Measurements from ENCODE around the gene CELA2B. TPM values are rescaled to one million over a fixed set of nuclear protein-coding genes. Genes with fewer than 3 reads are reported as not detected.
"Not testable (repeated sequence)": the region's sequence is repeated elsewhere in the genome, so short reads cannot be mapped to it uniquely, and the experiment has no call there.

CELA2B gene
- total and polyA plus RNA-seq, 12 donors = 1.7 to 28.1 (median 7.9) TPM; not detected in 3

DNA sequence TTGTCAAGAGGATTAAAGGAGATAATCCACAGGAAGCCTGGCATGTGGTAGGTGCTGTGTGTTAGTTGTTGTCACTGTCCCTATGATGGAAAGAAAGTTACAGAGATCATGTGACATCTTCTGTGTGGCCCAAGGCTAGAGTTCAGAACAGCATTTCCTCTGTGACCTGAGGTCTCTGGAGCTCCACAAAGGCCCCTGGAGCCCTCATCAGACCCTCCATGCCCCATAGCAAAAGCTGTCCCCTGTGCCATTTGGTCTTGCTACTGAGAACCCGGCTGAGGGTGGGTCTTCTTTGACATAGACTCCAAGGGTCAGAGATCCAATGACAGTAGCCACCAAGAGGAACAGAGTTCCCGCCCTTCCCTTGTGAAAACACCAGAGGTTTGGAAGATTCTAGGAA lies 8.1 kb downstream of the CELA2B start:
- Histone ChIP-seq H3K4me3 (no peak overlapping the region), H3K27me3 (no peaks in the 10 kb centered on the region), H3K4me1 (replicated peaks in 1 of 2) (no peaks in the 10 kb centered on the region), H3K27ac (no peak overlapping the region), H3K36me3 (replicated peaks in 1 of 2) (no peaks in the 10 kb centered on the region), H3K9me3 (replicated peaks in 1 of 3) (no peaks in the 10 kb centered on the region)
- intact Hi-C loops (cut with DNase I) = no loop called here
- DNase-seq = no peak
- 81 to 100% (median 89%) methylated on average over 1 to 2 of the region's 2 CpGs for WGBS, 4 donors
- TF ChIP-seq POLR2A (IDR thresholded peaks at IDR 0.05) = no peak
- TF ChIP-seq, protein P1, sequence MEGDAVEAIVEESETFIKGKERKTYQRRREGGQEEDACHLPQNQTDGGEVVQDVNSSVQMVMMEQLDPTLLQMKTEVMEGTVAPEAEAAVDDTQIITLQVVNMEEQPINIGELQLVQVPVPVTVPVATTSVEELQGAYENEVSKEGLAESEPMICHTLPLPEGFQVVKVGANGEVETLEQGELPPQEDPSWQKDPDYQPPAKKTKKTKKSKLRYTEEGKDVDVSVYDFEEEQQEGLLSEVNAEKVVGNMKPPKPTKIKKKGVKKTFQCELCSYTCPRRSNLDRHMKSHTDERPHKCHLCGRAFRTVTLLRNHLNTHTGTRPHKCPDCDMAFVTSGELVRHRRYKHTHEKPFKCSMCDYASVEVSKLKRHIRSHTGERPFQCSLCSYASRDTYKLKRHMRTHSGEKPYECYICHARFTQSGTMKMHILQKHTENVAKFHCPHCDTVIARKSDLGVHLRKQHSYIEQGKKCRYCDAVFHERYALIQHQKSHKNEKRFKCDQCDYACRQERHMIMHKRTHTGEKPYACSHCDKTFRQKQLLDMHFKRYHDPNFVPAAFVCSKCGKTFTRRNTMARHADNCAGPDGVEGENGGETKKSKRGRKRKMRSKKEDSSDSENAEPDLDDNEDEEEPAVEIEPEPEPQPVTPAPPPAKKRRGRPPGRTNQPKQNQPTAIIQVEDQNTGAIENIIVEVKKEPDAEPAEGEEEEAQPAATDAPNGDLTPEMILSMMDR (IDR thresholded peaks at IDR 0.05) = no peak

DNA sequence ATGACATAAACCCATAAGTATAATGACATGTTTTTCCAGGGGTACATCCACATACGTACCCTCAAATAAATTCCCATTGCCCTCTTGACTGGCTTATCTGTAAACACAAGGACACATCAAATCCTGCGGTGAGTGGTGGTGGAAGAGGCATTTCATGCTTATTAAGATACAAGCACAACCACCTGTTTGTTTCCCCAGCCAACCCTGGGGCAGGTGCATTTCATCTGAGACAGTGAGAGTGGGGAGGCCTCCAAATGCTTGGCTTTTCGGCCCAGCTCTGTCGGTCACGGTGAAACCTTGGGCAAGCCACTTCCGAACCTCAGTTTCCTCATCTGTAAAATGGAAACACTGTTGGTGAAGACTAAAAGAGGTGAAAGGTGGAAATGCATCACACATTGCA lies 8.5 kb downstream of the CELA2B start:
- H3K27ac ChIP-seq; H3K4me3 ChIP-seq; H3K36me3 ChIP-seq (replicated peaks in 1 of 2); H3K27me3 ChIP-seq; intact Hi-C loops (cut with DNase I); H3K9me3 ChIP-seq (replicated peaks in 1 of 3); DNase-seq; H3K4me1 ChIP-seq (replicated peaks in 1 of 2): not testable (repeated sequence)
- WGBS, 4 donors = 87 to 96% (median 92%) methylated on average over 6 of the region's 6 CpGs

DNA sequence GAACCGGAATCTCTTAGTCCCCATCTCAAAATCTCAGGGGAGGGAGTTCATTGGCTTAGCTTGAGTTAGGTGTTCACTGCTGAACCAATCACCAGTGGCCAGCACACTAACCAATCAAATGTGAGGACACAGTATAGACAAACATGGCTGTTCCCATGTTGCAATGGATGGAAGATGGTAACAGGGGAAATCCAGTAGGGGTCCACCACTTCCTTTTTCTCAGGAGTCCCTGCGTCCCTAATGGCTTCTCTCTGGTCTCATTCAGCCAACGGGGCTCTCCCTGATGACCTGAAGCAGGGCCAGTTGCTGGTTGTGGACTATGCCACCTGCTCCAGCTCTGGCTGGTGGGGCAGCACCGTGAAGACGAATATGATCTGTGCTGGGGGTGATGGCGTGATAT lies 9.7 kb downstream of the CELA2B start:
- DNase-seq = no peak
- Histone ChIP-seq H3K27ac (no peak overlapping the region), H3K4me3 (no peak overlapping the region), H3K4me1 (replicated peaks in 1 of 2) (no peaks in the 10 kb centered on the region), H3K9me3 (replicated peaks in 1 of 3) (no peaks in the 10 kb centered on the region), H3K27me3 (no peaks in the 10 kb centered on the region), H3K36me3 (replicated peaks in 1 of 2) (no peaks in the 10 kb centered on the region)
- WGBS, 4 donors = 94 to 100% (median 96%) methylated on average over 5 to 6 of the region's 6 CpGs
- TF ChIP-seq, protein P1 (IDR thresholded peaks at IDR 0.05) = no peak
- no peak for TF ChIP-seq POLR2A (IDR thresholded peaks at IDR 0.05)
- intact Hi-C loops (cut with DNase I) = no loop called here

DNA sequence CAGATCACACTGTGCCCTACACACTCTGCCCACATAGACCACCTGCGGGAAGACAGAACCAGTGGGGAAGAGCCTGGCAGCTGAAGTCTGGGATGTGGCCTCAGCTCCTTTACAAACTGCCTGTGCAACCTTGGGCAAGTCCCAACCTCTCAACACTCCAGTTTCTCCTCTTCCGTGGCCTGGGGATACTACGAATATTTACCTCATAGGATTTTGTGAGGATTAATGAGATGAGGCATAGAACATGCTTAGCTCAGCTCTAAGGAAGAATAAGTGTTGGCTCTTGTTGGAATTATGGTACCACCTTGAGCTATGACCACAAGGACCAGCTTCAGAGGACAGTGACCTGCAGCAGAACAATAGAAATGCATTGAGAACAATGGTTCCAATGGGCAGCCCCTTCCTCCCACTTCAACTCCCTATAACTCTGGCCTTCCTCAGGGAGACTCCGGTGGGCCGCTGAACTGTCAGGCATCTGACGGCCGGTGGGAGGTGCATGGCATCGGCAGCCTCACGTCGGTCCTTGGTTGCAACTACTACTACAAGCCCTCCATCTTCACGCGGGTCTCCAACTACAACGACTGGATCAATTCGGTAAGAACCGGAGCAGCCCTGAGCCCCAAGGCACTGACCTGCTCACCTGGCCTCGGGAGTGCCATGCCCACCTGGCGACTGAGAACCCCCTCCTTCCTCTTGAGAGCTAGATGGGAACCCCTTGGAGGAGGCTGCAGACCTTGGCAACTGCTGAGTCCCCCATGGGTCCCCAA lies 11.1 kb downstream of the CELA2B start:
- H3K27me3 ChIP-seq; intact Hi-C loops (cut with DNase I); DNase-seq; H3K4me1 ChIP-seq (replicated peaks in 1 of 2); H3K27ac ChIP-seq; H3K36me3 ChIP-seq (replicated peaks in 1 of 2); H3K9me3 ChIP-seq (replicated peaks in 1 of 3); H3K4me3 ChIP-seq: not testable (repeated sequence)
- 95 to 99% (median 97%) methylated on average over 15 to 17 of the region's 17 CpGs for WGBS, 4 donors

DNA sequence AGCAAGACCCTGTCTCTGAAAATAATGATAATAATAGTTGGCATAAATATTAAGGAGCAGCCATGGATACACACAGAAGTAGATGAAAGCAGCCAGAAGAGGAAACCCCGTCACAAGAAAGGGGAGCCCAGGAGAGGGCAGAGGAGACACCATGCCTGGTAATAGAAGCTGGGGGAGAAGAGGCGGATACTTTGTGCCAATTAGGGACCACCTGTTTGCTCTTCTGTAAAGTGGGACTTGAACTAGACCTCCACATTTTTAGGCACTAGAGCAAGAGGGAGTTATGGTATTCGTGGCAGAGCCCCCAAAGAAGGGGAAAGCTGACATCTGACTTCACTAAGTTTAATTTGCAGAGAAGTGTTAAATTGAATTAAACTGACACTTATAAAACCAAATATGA lies 12.5 kb downstream of the CELA2B start:
- TF ChIP-seq POLR2A (IDR thresholded peaks at IDR 0.05) = no peak
- TF ChIP-seq, protein P1 (IDR thresholded peaks at IDR 0.05) = no peak
- Histone ChIP-seq H3K27ac (no peak overlapping the region), H3K9me3 (replicated peaks in 1 of 3) (no peaks in the 10 kb centered on the region), H3K4me1 (replicated peaks in 1 of 2) (no peaks in the 10 kb centered on the region), H3K36me3 (replicated peaks in 1 of 2) (peaks cover 0 to 10% of the 10 kb centered on the region in 2 donors), H3K27me3 (no peaks in the 10 kb centered on the region), H3K4me3 (no peak overlapping the region)
- intact Hi-C loops (cut with DNase I) = no loop called here
- no peak for DNase-seq
- WGBS, 4 donors = 92 to 98% (median 96%) methylated on average over 3 of the region's 3 CpGs
